SK-N-SH (cell line): Measurements from ENCODE around the gene MTTP. TPM values are rescaled to one million over a fixed set of nuclear protein-coding genes. Genes with fewer than 3 reads are reported as not detected.

Experiments used
- CTCF ChIA-PET: fragments of 300-600, 350-600 bp; formaldehyde crosslinking; extraction: SDS; loops from one replicate; lab custom pipeline; 2021; lab: Yijun Ruan, JAX
- POLR2A ChIA-PET: fragments of 350-600 bp; sonication (Branson Sonifier 250); formaldehyde crosslinking; extraction: SDS; loops from one replicate; lab custom pipeline; 2020; ENCODE audit warnings: antibody characterized with exemption, inconsistent platforms; lab: Yijun Ruan, JAX
- DNase-seq: peaks from one replicate; pipeline ENCODE4 v3.0.0; 2012
- H2AFZ ChIP-seq: fragments of 200-600 bp; sonication (generic); 2 replicates; pipeline ENCODE4 v1.8.1; 2016; ENCODE audit warnings: antibody characterized with exemption, mild to moderate bottlenecking, low read depth
- H3F3A ChIP-seq: fragments of 200-600 bp; sonication (generic); replicated peaks from 2 replicates; pipeline ENCODE3; 2016; ENCODE audit warnings: antibody characterized with exemption, mild to moderate bottlenecking; ENCODE audit not compliant: insufficient read depth
- H3K27ac ChIP-seq, 2 experiments: fragments of 200-500 bp in 1 of 2; fragments of 200-600 bp in 1 of 2; sonication (Bioruptor generic) in 1 of 2; sonication (generic), shearing (Covaris generic) in 1 of 2; 2 replicates each; pipeline versions ENCODE4 v1.5.1 to v1.6.1; 2014 to 2016; ENCODE audit warnings: low read depth in 2 of 2, inconsistent platforms in 1 of 2, low read length in 1 of 2, mild to moderate bottlenecking in 1 of 2, mixed read lengths in 1 of 2
- H3K27me3 ChIP-seq: fragments of 200-600 bp; sonication (generic), shearing (Covaris generic); 2 replicates; pipeline ENCODE4 v1.6.1; 2016; ENCODE audit warnings: mixed run types; ENCODE audit not compliant: insufficient read depth
- H3K36me3 ChIP-seq, 2 experiments: fragments of 200-500 bp in 1 of 2; fragments of 200-600 bp in 1 of 2; sonication (Bioruptor generic) in 1 of 2; sonication (generic) in 1 of 2; replicated peaks in 1 of 2; 2 replicates each; pipeline versions ENCODE3 to v1.5.1; 2014 to 2016; ENCODE audit warnings: low read length in 1 of 2, mild to moderate bottlenecking in 1 of 2; ENCODE audit not compliant: insufficient read depth in 2 of 2, control insufficient read depth in 1 of 2
- H3K4me1 ChIP-seq, 2 experiments: fragments of 200-500 bp in 1 of 2; fragments of 200-600 bp in 1 of 2; sonication (Bioruptor generic) in 1 of 2; sonication (generic), shearing (Covaris generic) in 1 of 2; 2 replicates each; pipeline versions ENCODE4 v1.5.1 to v1.6.1; 2014 to 2016; ENCODE audit warnings: low read depth in 1 of 2, low read length in 1 of 2, mixed run types in 1 of 2; ENCODE audit not compliant: insufficient read depth in 2 of 2, control insufficient read depth in 1 of 2
- H3K4me2 ChIP-seq: fragments of 200-600 bp; sonication (generic), shearing (Covaris generic); 2 replicates; pipeline ENCODE4 v1.6.1; 2017; ENCODE audit warnings: mixed run types
- H3K4me3 ChIP-seq, 2 experiments: fragments of 200-500 bp in 1 of 2; fragments of 200-600 bp in 1 of 2; sonication (Bioruptor generic) in 1 of 2; sonication (generic), shearing (Covaris generic) in 1 of 2; 2 replicates each; pipeline versions ENCODE4 v1.5.1 to v1.8.1; 2014 to 2016; ENCODE audit warnings: low read depth in 2 of 2, inconsistent platforms in 1 of 2, low read length in 1 of 2, mild to moderate bottlenecking in 1 of 2, mixed read lengths in 1 of 2, moderate library complexity in 1 of 2
- H3K79me2 ChIP-seq: fragments of 200-600 bp; sonication (generic); 2 replicates; pipeline ENCODE4 v1.8.1; 2017; ENCODE audit warnings: mild to moderate bottlenecking; ENCODE audit not compliant: insufficient read depth
- H3K9ac ChIP-seq: fragments of 200-600 bp; sonication (generic); 2 replicates; pipeline ENCODE4 v1.6.1; 2017; ENCODE audit warnings: mixed run types
- H3K9me2 ChIP-seq: fragments of 200-600 bp; sonication (generic); 2 replicates; pipeline ENCODE4 v1.6.1; 2017; ENCODE audit warnings: mixed run types
- H3K9me3 ChIP-seq: fragments of 200-600 bp; sonication (generic); 2 replicates; pipeline ENCODE4 v1.6.1; 2017; ENCODE audit warnings: mixed run types, mild to moderate bottlenecking, moderate library complexity
- H4K20me1 ChIP-seq: fragments of 200-600 bp; sonication (generic); 2 replicates; pipeline ENCODE4 v1.6.1; 2017; ENCODE audit warnings: mild to moderate bottlenecking, mixed run types; ENCODE audit not compliant: insufficient read depth
- CHD2 ChIP-seq: fragments of 150-350 bp; IDR thresholded peaks from 2 replicates; pipeline ENCODE4 v1.6.1; 2018; ENCODE audit warnings: low read length; ENCODE audit not compliant: partially characterized antibody
- EP300 ChIP-seq, 2 experiments: IDR thresholded peaks; 2 replicates each; pipeline versions ENCODE4 v1.4.0 to v1.6.1; 2012; ENCODE audit warnings: borderline replicate concordance in 1 of 2, low read depth in 1 of 2, low read length in 1 of 2
- FOSL2 ChIP-seq: IDR thresholded peaks from 2 replicates; pipeline ENCODE4 v1.4.0; 2012; ENCODE audit warnings: low read depth, mild to moderate bottlenecking, moderate library complexity, borderline replicate concordance
- JUND ChIP-seq: IDR thresholded peaks from 2 replicates; pipeline ENCODE4 v1.4.0; 2012
- MEF2A ChIP-seq: IDR thresholded peaks from 2 replicates; pipeline ENCODE4 v1.4.0; 2012; ENCODE audit warnings: low read depth, borderline replicate concordance
- NRF1 ChIP-seq: IDR thresholded peaks from 2 replicates; pipeline ENCODE4 v1.6.1; 2012; ENCODE audit warnings: low read depth, mild to moderate bottlenecking, low read length
- RAD21 ChIP-seq: IDR thresholded peaks from 2 replicates; pipeline ENCODE4 v1.6.1; 2012; ENCODE audit warnings: mild to moderate bottlenecking, low read length
- RCOR1 ChIP-seq: fragments of 150-350 bp; IDR thresholded peaks from 2 replicates; pipeline ENCODE4 v1.6.1; 2017; ENCODE audit warnings: antibody characterized with exemption, low read length
- RFX5 ChIP-seq: IDR thresholded peaks from 2 replicates; pipeline ENCODE4 v1.6.1; 2012; ENCODE audit warnings: mild to moderate bottlenecking, improper control_type of control experiment, low read length
- RXRA ChIP-seq: IDR thresholded peaks from 2 replicates; pipeline ENCODE4 v1.4.0; 2012; ENCODE audit warnings: low read depth, mild to moderate bottlenecking, borderline replicate concordance
- SIN3A ChIP-seq: IDR thresholded peaks from 2 replicates; pipeline ENCODE4 v1.6.1; 2012; ENCODE audit warnings: low read depth, mild to moderate bottlenecking, low read length, moderate library complexity, borderline replicate concordance
- TCF12 ChIP-seq: IDR thresholded peaks from 2 replicates; pipeline ENCODE4 v1.4.0; 2012
- TEAD4 ChIP-seq: IDR thresholded peaks from 2 replicates; pipeline ENCODE4 v1.4.0; 2012; ENCODE audit warnings: mild to moderate bottlenecking, borderline replicate concordance; ENCODE audit not compliant: insufficient read depth
- WGBS: methylation state at CpG from one replicate; pipeline ENCODE4 v1.1.6; 2017; ENCODE audit warnings: low lambda C conversion rate; 5-methylcytosine and 5-hydroxymethylcytosine counted together
- polyA plus RNA-seq, 3 experiments: library from polyadenylated mRNA; depleted of rRNA; stranded (reverse); fragments of >200 nt; gene quantifications; 2 replicates each; pipeline ENCODE4 v1.2.3, GENCODE V29; 2012
- TF ChIP-seq, protein P1 (sequence below): IDR thresholded peaks from 2 replicates; pipeline ENCODE4 v1.4.0; 2012; ENCODE audit warnings: low read depth, borderline replicate concordance
- TF ChIP-seq, protein P2 (sequence below): IDR thresholded peaks from 2 replicates; pipeline ENCODE4; 2012
- TF ChIP-seq, protein P3 (sequence below): IDR thresholded peaks from 2 replicates; pipeline ENCODE4 v1.4.0; 2012; ENCODE audit warnings: low read depth
- TF ChIP-seq, protein P4 (sequence below): fragments of 150-350 bp; IDR thresholded peaks from 2 replicates; pipeline ENCODE4 v1.6.1; 2016; ENCODE audit warnings: mild to moderate bottlenecking, low read depth, low read length

Gene MTTP
- polyA plus RNA-seq, 1 of the 3 experiments (the other 2 are of a cell fraction): not detected

DNA sequence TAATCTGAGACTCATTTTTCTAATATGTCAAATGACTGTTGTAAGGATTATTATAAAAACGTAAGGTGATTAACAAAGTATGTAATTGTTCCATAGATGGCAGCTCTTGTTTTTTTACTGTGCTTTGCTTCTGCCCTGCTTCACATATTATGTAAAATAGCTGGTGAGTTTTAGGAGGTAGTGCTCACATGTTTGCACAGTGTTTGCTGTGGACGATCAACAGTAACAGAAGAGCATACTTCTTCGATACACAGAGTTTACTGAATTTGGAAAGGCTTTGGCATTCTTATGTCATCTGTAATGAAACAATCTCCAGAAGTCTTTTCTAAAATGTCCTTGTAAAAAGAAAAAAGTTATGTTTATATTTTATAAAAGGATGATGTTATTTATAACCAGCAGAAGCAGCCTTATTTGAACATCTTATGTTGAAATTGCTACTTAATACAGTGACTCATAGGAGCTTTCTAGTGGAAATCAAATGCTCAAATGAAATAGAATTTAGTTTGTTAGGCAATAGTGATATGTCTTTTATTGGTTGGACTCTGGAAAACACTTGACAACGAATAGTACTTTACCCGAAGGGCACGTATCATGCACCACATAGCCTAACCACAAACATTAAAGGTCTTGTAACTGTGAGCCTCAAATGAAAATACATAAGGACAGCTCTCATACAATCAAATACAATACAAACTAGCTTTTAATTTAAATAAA lies 1.9 kb upstream of the MTTP start:
- H2AFZ ChIP-seq: no peak overlapping the region
- 65% methylated on average over 6 of the region's 6 CpGs for WGBS
- H3K9ac ChIP-seq: no peak overlapping the region
- H3K4me3 ChIP-seq: no peak overlapping the region
- H3K36me3 ChIP-seq: no peaks in the 10 kb centered on the region
- ChIA-PET CTCF (interaction anchor here (0.9 to 1.7 kb wide), 2 partner anchors 14 to 236 kb away, joined by 4 to 5 read pairs; no protein-coding TSS in a partner anchor), POLR2A (interaction anchor here (0.9 kb wide), 1 partner anchor 9 kb away, joined by 3 read pairs; the partner anchor contains the start of gene TRMT10A)
- TF ChIP-seq TEAD4 (no peak), RAD21 (no peak), FOSL2 (no peak), MEF2A (no peak), SIN3A (no peak), RCOR1 (no peak), RFX5 (no peak), CHD2 (no peak), RXRA (no peak), JUND (no peak), EP300 (IDR thresholded peaks at IDR 0.05; ENCODE audit: borderline replicate concordance in 1 of 2, low read depth in 1 of 2, low read length in 1 of 2) (no peak), TCF12 (no peak), NRF1 (no peak)
- TF ChIP-seq, protein P1, sequence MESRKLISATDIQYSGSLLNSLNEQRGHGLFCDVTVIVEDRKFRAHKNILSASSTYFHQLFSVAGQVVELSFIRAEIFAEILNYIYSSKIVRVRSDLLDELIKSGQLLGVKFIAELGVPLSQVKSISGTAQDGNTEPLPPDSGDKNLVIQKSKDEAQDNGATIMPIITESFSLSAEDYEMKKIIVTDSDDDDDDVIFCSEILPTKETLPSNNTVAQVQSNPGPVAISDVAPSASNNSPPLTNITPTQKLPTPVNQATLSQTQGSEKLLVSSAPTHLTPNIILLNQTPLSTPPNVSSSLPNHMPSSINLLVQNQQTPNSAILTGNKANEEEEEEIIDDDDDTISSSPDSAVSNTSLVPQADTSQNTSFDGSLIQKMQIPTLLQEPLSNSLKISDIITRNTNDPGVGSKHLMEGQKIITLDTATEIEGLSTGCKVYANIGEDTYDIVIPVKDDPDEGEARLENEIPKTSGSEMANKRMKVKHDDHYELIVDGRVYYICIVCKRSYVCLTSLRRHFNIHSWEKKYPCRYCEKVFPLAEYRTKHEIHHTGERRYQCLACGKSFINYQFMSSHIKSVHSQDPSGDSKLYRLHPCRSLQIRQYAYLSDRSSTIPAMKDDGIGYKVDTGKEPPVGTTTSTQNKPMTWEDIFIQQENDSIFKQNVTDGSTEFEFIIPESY: no peak
- TF ChIP-seq, protein P2, sequence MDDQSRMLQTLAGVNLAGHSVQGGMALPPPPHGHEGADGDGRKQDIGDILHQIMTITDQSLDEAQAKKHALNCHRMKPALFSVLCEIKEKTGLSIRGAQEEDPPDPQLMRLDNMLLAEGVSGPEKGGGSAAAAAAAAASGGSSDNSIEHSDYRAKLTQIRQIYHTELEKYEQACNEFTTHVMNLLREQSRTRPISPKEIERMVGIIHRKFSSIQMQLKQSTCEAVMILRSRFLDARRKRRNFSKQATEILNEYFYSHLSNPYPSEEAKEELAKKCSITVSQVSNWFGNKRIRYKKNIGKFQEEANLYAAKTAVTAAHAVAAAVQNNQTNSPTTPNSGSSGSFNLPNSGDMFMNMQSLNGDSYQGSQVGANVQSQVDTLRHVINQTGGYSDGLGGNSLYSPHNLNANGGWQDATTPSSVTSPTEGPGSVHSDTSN: no peak
- TF ChIP-seq, protein P3, sequence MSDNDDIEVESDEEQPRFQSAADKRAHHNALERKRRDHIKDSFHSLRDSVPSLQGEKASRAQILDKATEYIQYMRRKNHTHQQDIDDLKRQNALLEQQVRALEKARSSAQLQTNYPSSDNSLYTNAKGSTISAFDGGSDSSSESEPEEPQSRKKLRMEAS: no peak
- TF ChIP-seq, protein P4, sequence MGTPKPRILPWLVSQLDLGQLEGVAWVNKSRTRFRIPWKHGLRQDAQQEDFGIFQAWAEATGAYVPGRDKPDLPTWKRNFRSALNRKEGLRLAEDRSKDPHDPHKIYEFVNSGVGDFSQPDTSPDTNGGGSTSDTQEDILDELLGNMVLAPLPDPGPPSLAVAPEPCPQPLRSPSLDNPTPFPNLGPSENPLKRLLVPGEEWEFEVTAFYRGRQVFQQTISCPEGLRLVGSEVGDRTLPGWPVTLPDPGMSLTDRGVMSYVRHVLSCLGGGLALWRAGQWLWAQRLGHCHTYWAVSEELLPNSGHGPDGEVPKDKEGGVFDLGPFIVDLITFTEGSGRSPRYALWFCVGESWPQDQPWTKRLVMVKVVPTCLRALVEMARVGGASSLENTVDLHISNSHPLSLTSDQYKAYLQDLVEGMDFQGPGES: no peak
- H3K27ac ChIP-seq: no peak overlapping the region
- no peaks in the 10 kb centered on the region for H3K27me3 ChIP-seq
- H3K9me3 ChIP-seq: no peaks in the 10 kb centered on the region
- no peaks in the 10 kb centered on the region for H3K79me2 ChIP-seq
- no peak overlapping the region for H3K4me2 ChIP-seq
- H4K20me1 ChIP-seq: no peaks in the 10 kb centered on the region
- H3K4me1 ChIP-seq: no peaks in the 10 kb centered on the region
- no peaks in the 10 kb centered on the region for H3K9me2 ChIP-seq
- no peak for DNase-seq
- H3F3A ChIP-seq: no peaks in the 10 kb centered on the region
